GM21576 (cell line): ENCODE measurements around the gene ARHGAP42.

Experiments
- ATAC-seq: cut with Tn5 transposase; IDR thresholded peaks from one replicate; pipeline ENCODE4 v1.9.1; 2021; ENCODE audit warnings: mild to moderate bottlenecking, moderate library complexity; ENCODE audit not compliant: unreplicated experiment

Gene ARHGAP42

GRCh38 chr11:100793525-100793924 lies 106.4 kb downstream of the ARHGAP42 start:
- ATAC-seq: no peak

- ATAC-seq: no peak
Observed at GRCh38 chr11:100794446-100794845, 107.4 kb downstream of the ARHGAP42 start.

GRCh38 chr11:100799445-100799844 lies 112.4 kb downstream of the ARHGAP42 start:
- no peak for ATAC-seq

GRCh38 chr11:100800202-100800601 lies 113.1 kb downstream of the ARHGAP42 start:
- ATAC-seq: no peak

GRCh38 chr11:100801225-100801999 lies 114.3 kb downstream of the ARHGAP42 start:
- ATAC-seq: no peak

DNA sequence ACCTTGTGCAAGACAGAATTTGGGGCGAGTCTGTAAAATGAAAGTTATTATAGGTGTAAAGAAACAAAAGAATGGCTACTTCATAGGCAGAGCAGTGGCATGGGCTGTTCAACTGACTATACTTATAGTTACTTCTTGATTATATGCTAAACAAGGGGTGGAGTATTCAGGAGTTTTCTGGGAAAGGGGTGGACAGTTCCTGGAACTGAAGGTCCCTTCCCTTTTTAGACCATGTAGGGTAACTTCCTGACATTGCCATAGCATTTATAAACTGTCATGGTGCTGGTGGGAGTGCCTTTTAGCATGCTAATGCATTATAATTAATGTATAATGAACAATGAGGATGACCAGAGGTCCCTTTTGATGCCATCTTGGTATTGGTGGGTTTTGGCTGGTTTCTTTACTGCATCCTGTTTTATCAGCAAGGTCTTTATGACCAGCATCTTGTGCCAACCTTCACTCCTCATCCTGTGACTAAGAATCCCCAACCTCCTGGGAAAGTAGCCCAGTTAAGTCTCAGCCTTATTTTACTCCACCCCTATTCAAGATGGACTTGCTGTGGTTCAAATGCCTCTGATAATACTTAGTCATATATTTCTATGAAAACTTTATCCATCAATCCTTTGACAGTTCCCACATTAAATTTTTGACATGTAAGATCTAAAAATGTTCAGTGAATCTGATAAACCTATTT lies 118.6 kb downstream of the ARHGAP42 start:
- no peak for ATAC-seq

- ATAC-seq: no peak
Observed at GRCh38 chr11:100806296-100806695, 119.2 kb downstream of the ARHGAP42 start.

DNA sequence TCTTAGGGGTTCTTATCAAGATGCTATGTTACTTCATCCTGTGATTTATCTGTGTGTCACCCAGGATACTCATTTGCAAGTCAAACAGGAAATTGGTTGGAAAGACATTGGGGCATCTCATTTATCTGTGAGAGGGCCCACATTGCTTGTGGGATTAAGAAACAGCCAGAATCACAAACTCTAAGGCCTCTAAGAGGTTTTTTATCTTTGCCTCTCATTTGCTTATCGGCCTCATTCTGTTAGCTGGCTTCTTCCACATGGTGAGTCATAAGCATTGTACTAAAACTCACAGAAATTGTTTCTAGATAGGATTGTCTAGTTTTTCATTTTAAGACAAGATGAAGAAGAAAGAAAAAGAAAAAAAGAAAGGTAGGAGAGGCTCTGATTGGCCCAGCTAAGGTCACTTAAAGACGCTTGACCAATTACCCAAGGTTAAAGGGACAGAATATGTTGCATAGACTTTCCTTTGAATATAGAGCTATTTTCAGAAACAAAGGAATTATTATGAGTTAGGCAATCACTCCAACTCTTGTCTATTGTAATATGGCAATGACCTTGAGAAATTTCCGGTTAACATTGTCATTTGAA lies 121.9 kb downstream of the ARHGAP42 start:
- ATAC-seq: no peak

DNA sequence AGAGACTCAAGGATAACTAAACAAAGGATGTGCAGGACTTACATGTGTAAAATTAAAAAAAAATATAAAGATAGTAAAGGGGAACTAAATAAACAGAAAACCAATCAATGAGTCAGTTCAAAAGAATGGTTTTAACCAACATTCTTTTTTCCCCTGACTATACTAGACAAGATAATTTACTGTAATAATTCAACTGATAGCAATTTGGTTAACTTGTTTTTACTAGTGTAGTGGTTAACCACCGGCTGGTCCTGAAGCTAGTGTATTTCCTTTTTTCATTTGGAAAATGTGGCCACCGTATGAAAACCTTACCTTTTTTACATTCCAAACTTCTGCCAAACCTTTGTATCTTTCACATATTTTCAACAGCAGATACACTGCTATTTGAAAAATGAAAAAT lies 123.1 kb downstream of the ARHGAP42 start:
- no peak for ATAC-seq

DNA sequence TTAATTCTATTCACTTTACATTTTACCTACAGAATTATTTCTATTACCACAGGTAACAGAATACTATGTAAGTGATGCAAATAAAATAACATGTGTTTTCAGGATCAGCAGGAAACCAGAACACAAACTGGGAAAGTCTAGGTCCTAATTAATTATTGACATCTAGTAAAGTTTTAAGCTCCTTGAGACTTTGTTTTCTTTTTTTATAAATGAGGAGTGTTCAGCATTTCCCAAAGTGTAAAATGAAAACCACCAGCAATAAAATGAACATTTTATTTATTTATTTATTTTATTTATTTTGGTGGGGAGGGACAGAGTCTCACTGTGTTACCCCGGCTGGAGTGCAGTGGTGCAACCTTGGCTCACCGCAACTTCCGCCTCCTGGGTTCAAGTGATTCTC lies 123.6 kb downstream of the ARHGAP42 start:
- ATAC-seq: no peak

- no peak for ATAC-seq
Observed at GRCh38 chr11:100812517-100812916, 125.4 kb downstream of the ARHGAP42 start.

DNA sequence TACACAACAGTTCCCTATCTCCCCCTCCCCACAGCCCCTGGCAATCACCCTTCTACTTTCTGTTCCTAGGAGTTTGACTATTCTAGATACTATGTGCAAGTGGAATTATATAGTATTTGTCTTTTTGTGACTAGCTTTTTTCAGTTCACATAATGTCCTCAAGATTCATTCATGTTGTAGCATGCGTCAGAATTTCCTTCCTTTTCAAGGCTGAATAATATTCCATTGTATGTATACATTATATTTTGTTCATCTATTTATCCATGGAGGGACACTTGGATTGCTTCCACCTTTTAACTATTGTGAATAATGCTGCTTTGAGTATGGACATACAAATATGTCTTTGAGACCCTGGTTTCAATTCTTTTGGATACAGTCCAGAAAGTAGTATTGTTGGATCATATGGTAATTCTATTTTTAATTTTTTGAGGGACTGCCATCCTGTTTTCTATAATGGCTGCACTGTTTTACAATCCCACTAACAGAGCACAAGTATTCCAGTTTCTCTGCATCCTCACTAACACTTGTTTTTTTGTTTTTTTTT lies 128.8 kb downstream of the ARHGAP42 start:
- ATAC-seq: no peak

DNA sequence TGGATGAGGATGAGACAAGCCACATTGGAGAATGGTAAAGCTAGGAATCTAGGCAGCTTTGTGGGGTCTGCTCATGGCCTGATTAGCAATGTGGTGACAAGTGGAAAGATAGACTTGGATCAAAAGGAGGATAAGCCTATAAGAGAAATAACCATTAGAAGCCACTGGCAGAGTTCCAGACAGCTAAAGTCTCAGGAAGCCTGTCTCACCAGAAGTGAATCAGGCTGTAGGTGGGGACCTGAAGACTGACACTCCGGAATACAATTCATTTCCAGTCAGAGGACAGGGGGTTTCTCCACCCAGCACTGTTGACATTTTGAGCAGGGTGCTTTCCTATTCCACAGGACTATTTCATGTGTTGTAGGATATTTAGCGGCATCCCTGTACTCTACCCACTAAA lies 129.7 kb downstream of the ARHGAP42 start:
- ATAC-seq: no peak

GRCh38 chr11:100817620-100818019 lies 130.5 kb downstream of the ARHGAP42 start:
- no peak for ATAC-seq

GRCh38 chr11:100820621-100821020 lies 133.5 kb downstream of the ARHGAP42 start:
- no peak for ATAC-seq

DNA sequence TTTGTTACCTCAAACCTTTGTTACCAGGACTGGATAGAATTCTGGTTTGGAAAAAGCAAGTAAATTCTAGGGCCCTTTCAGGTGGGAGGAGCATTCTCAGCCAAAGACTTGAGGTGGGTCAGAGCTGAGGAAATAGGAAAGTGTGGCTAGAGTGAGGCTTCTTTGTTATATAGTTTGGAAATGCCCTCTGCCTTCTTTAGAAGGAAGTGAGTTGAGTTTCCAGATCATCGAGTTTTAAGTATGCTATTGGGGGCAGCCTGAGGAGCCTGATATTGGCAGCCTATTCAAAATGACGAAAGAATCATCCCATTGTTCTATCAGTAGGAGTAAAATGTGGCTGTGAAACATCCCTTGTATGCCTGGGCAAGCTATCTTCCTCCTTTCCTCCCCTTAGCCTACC lies 134.1 kb downstream of the ARHGAP42 start:
- ATAC-seq: no peak

DNA sequence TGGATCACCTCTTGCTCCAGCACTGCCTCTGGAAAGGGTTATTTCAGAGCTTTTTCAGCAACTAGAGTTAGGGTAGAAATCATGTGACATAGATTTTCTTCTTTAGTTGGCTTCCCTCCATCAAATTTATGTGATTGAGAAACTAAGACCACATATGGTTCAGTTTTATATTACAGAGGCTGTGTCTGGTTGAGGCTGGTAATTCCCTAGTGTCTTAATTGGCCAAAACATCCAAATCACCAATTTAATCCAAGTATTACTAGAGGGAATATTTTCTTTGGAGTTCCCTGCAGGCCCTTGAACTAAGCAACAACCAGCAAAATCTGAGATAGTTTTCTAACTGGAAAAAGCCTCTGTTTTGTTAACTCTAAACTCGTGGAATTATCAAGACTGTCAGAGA lies 136.3 kb downstream of the ARHGAP42 start:
- no peak for ATAC-seq

GRCh38 chr11:100824041-100824809 lies 137.1 kb downstream of the ARHGAP42 start:
- ATAC-seq: no peak

DNA sequence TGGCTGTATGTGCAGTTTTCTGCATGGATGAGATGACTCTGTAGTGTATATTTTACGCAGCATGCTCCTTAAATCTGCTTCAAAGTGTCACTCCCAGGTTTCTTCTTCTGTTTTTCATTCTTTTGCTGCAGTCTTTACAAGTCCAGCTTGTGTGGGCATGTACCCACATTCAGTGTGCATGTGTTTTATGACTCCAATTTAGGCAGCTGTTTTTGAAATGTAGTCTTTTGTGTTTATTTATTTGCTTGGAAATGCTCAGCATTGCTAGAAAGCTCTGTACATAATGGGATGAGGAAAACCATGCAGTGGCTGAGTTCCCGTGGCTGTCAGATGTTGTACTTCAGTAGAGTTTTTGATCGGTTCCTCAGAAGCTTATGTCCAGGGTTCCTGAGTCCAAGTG lies 138.5 kb downstream of the ARHGAP42 start:
- no peak for ATAC-seq

- peak; percentile 94 for ATAC-seq
Observed at GRCh38 chr11:100827934-100828661, 141.0 kb downstream of the ARHGAP42 start.
